AG09319 (cell line): Measurements from ENCODE around the gene B3GNT9.

Experiments
- DNase-seq: peaks from one replicate; pipeline ENCODE4 v3.0.0-alpha.2; 2010; ENCODE audit warnings: low read depth; ENCODE audit errors: extremely low read depth
- TF ChIP-seq, protein P1 (sequence below): IDR thresholded peaks from 2 replicates; pipeline ENCODE4 v1.5.1; 2011; ENCODE audit warnings: low read depth, mild to moderate bottlenecking, inconsistent platforms, low read length, moderate library complexity

B3GNT9 gene

DNA sequence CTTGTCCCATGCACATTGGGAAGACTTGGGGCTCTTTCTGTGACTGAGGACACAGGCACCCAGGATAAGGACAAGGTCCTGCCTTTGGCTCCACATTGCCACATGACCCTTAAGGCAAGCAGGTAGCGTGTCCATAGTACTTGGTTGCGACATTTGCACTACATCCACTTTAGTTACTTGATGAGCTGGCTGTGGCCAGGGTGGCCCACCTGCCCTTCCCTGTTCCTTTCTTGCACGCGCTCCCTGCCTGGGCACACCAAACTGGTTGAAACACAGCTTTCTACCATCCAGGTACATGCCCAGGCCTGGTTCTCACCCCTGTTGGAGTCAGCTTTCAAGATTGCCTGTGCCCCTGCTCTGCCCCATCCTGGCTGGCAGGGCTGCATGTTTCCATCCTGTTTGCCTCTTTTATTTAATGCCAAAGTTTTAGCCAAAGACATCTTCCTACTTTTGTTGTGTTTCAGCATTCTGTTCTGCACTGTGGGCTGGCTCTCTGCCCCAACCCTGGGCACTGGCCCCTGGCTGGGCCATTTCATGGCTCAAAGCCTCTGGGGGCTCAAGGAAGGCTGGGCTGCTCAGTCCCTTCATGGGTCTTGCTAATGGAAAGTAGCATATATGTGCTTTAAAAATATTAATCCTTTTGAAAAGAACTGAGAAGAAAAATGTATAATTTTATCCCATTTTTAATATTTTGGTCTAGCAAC lies 3.2 kb downstream of the B3GNT9 start:
- TF ChIP-seq, protein P1, sequence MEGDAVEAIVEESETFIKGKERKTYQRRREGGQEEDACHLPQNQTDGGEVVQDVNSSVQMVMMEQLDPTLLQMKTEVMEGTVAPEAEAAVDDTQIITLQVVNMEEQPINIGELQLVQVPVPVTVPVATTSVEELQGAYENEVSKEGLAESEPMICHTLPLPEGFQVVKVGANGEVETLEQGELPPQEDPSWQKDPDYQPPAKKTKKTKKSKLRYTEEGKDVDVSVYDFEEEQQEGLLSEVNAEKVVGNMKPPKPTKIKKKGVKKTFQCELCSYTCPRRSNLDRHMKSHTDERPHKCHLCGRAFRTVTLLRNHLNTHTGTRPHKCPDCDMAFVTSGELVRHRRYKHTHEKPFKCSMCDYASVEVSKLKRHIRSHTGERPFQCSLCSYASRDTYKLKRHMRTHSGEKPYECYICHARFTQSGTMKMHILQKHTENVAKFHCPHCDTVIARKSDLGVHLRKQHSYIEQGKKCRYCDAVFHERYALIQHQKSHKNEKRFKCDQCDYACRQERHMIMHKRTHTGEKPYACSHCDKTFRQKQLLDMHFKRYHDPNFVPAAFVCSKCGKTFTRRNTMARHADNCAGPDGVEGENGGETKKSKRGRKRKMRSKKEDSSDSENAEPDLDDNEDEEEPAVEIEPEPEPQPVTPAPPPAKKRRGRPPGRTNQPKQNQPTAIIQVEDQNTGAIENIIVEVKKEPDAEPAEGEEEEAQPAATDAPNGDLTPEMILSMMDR: no peak
- no peak for DNase-seq

DNA sequence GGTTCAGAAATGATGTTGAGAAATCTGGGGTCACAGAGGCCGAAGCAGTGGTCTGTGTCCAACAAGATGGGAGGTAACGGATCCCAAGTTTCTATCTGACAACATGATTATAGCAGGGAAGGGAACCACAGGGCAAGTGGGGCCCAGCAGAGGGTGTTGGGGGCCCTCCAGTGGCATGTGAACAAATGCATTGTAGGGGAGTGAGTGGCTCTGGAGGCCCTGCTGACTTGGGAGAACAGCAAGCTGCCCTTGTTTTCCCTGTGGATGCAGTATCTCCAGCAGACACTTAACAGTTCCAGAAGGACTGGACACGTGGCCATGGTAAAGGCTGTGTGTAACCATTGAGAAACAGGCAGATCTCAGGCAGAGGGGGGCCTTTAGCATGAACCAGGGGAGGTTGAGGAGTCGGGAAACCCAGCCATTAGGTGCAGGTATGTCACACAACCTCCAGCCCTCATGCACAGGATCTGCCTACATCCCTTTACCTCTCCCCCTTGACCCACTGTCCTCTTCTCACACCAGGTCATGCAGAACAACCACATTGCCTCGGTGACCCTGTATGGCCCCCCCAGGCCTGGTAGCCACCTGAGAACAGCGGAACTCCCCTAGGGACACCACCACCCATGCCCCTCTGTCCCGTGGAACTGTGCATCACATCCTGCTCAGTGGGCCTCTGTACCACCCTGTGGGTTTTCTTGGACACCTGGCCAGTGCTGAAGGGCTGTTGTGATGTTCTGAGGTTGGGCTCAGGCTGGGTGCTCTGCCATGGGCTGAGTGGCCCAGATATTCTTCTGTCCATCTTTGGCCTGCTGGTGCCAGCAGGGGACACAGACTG lies 4.1 kb downstream of the B3GNT9 start:
- DNase-seq: no peak
- TF ChIP-seq, protein P1: no peak; the same call in 1 of the 2 replicates

DNA sequence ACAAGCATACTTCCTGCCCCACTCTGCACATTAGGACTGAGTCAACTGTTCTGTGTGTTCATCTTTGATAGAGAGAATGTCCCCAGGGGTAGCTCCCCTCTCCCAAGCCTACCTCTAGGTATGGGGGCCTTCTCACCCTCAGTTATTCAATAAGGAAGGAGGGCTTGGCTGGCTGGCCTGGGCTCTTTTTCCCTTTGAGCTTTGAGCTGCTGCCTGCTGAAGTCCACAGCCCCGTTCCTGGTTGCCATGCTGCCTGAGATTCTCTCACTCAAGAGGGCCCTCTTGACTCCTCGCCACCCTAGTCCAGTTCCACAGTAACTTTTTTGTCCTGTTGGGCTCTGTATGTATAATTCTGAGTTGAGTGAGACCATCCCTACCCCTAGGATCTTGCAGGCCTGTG lies 5.1 kb downstream of the B3GNT9 start:
- TF ChIP-seq, protein P1: no peak
- no peak for DNase-seq

DNA sequence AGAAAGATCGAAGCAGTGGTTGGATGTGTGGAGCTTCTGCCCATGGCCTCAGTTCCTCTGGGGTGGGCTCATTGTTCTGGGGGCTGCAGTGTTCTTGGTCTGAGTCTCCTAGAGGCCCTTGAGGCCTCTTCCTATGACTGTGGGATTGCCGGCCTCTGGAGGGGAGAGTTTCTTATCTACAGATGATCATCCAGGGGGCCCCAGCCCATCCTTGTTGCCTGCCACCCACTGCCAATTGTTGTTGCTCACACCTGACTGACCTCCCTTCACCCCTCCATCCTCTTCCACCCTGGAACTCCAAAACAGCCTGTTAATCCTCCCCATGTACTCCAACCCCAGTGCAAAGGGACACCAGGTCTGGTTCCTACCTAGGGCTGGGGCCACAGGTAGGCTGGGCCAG lies 5.9 kb downstream of the B3GNT9 start:
- TF ChIP-seq, protein P1: no peak
- no peak for DNase-seq

DNA sequence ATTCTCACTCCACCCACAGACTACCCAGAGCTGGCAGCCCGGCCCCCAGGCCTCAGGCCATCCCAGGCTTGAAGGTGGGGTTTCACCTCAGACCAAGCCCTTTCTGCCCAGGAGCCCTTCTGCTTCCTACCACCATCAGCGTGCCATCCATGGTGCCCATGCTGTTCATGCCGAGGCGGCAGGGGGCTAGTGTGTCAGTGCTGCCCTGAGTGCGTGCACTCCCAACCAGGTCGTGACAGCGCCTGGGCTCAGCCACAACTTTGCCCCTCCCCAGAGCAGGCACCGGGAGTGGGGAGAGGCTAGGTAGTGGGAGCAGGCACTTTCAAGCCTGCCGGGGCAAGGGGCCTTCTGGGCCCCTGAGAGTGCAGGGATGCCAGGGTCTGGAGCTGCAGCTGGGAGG lies 8.5 kb downstream of the B3GNT9 start:
- TF ChIP-seq, protein P1: no peak
- no peak for DNase-seq

DNA sequence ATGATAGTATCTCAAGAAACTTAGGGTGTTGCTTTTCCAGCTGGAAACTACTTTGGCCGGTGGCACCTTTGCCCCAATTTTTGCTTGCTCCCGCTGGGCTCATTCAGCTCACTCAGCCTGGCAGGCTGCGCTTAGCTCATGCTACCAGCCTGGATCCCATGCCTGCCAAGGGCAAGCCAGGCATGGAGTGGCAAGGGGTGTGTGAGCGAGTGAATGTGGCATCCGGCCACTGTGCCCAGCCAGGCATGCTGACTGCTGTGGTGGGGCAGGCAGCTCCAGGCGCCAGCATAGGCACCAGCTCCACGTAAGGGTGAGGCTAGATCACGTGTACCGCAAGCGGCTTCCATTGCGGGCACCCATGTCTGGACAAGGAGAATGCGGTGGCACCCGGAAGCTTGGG lies 9.4 kb downstream of the B3GNT9 start:
- TF ChIP-seq, protein P1: no peak
- no peak for DNase-seq

DNA sequence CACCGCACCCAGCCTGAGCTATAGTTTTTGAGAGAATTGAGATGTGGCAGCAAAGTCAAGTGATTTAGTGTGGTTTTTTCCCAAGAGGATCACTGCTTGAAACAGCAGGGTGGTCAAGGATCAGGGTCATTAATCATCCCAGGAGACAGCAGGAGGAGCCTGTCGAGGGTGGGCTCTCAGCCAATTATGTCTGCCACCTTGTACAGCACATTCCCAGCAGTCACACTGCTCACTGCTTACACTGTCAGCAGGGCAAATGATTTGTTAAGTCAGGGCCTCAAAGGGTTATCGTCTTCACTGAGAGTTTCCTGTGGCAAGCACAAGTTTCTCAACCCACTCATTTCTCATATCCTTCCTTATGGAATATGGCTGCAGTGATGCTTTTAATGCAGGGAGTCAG lies 13.2 kb downstream of the B3GNT9 start:
- DNase-seq: no peak
- TF ChIP-seq, protein P1: no peak
